HG03575 (cell line): ENCODE results near the gene MACROD2.

ENCODE experiments used
- ATAC-seq: cut with Tn5 transposase; IDR thresholded peaks from one replicate; pipeline ENCODE4 v1.9.1; 2021; ENCODE audit not compliant: unreplicated experiment, insufficient number of reproducible peaks, low FRiP score; ENCODE audit errors: extremely low read depth

MACROD2 gene

GRCh38 chr20:14724468-14724867, 729.2 kb downstream of the MACROD2 start:
- ATAC-seq = no peak

- no peak for ATAC-seq
These were observed 731.3 kb downstream of the MACROD2 start for GRCh38 chr20:14726591-14726990.

- ATAC-seq = no peak
These were observed 732.3 kb downstream of the MACROD2 start for GRCh38 chr20:14727485-14728150.

- no peak for ATAC-seq
These were observed 734.1 kb downstream of the MACROD2 start for GRCh38 chr20:14729390-14729789.

GRCh38 chr20:14732343-14732742, 737.0 kb downstream of the MACROD2 start:
- no peak for ATAC-seq

- ATAC-seq = no peak
These were observed 737.7 kb downstream of the MACROD2 start for GRCh38 chr20:14732996-14733395.

GRCh38 chr20:14740380-14740779, 745.1 kb downstream of the MACROD2 start:
- ATAC-seq = no peak

- ATAC-seq = no peak
These were observed 746.3 kb downstream of the MACROD2 start for GRCh38 chr20:14741616-14742015.

- peak; percentile 65 for ATAC-seq
These were observed 749.4 kb downstream of the MACROD2 start for GRCh38 chr20:14744723-14745122.

- ATAC-seq = no peak
These were observed 750.5 kb downstream of the MACROD2 start for GRCh38 chr20:14745830-14746229.

GRCh38 chr20:14751191-14751590, 755.9 kb downstream of the MACROD2 start:
- no peak for ATAC-seq

GRCh38 chr20:14757728-14758127, 762.4 kb downstream of the MACROD2 start:
- no peak for ATAC-seq

- ATAC-seq = no peak
These were observed 763.0 kb downstream of the MACROD2 start for GRCh38 chr20:14758356-14758755.

- ATAC-seq = no peak
These were observed 764.7 kb downstream of the MACROD2 start for GRCh38 chr20:14759979-14760378.

GRCh38 chr20:14761903-14762302, 766.6 kb downstream of the MACROD2 start:
- ATAC-seq = no peak

- no peak for ATAC-seq
These were observed 769.4 kb downstream of the MACROD2 start for GRCh38 chr20:14764511-14765369.

- ATAC-seq = no peak
These were observed 770.0 kb downstream of the MACROD2 start for GRCh38 chr20:14765370-14765701.

- ATAC-seq = no peak
These were observed 778.2 kb downstream of the MACROD2 start for GRCh38 chr20:14773486-14773885.

GRCh38 chr20:14775778-14776177, 780.5 kb downstream of the MACROD2 start:
- no peak for ATAC-seq

- no peak for ATAC-seq
These were observed 782.3 kb downstream of the MACROD2 start for GRCh38 chr20:14777591-14777990.
